Activated naive CD8-positive, alpha-beta T cell (primary cell): ENCODE measurements around the gene SIN3A.
"Not testable (repeated sequence)": the region's sequence is repeated elsewhere in the genome, so short reads cannot be mapped to it uniquely, and the experiment has no call there.

Experiments used
- H3K27ac Mint-ChIP-seq: one replicate; pipeline ENCODE4 v1.8.0; 2021; ENCODE audit warnings: mixed read lengths
- H3K27me3 Mint-ChIP-seq: one replicate; pipeline ENCODE4 v1.8.0; 2021; ENCODE audit warnings: mixed read lengths
- H3K36me3 Mint-ChIP-seq: one replicate; pipeline ENCODE4 v1.8.0; 2021; ENCODE audit warnings: mixed read lengths
- H3K4me1 Mint-ChIP-seq: one replicate; pipeline ENCODE4 v1.8.0; 2021; ENCODE audit warnings: low read depth, mixed read lengths
- H3K4me3 Mint-ChIP-seq: one replicate; pipeline ENCODE4 v1.8.0; 2021; ENCODE audit warnings: mild to moderate bottlenecking, mixed read lengths
- H3K9me3 Mint-ChIP-seq: one replicate; pipeline ENCODE4 v1.8.0; 2021; ENCODE audit warnings: low read depth, mixed read lengths

SIN3A gene

GRCh38 chr15:75348562-75349350, 102.7 kb downstream of the SIN3A start:
- Mint-ChIP-seq H3K4me3 (peak overlapping the region; percentile 63), H3K27ac (no peak overlapping the region)

GRCh38 chr15:75348034-75348561, 103.4 kb downstream of the SIN3A start:
- H3K36me3 Mint-ChIP-seq: peaks cover 2% of the 10 kb centered on the region
- H3K27me3 Mint-ChIP-seq: no peaks in the 10 kb centered on the region
- no peak overlapping the region for H3K27ac Mint-ChIP-seq
- peaks cover 4% of the 10 kb centered on the region for H3K9me3 Mint-ChIP-seq
- peak overlapping the region; percentile 85 for H3K4me3 Mint-ChIP-seq
- H3K4me1 Mint-ChIP-seq: peaks cover 26% of the 10 kb centered on the region

More at GRCh38 chr15:75348562-75349350, 102.7 kb downstream of the SIN3A start:
- Mint-ChIP-seq H3K27me3 (no peaks in the 10 kb centered on the region), H3K36me3 (peaks cover 2% of the 10 kb centered on the region), H3K4me1 (peaks cover 26% of the 10 kb centered on the region), H3K9me3 (peaks cover 4% of the 10 kb centered on the region)

GRCh38 chr15:75347222-75348033, 104.1 kb downstream of the SIN3A start:
- Mint-ChIP-seq H3K27ac (peak overlapping the region; percentile 22), H3K9me3 (peaks cover 4% of the 10 kb centered on the region), H3K4me3 (peak overlapping the region; percentile 85), H3K4me1 (peaks cover 26% of the 10 kb centered on the region), H3K27me3 (no peaks in the 10 kb centered on the region), H3K36me3 (peaks cover 2% of the 10 kb centered on the region)

GRCh38 chr15:75346796-75347221, 104.7 kb downstream of the SIN3A start, which contains the start of gene NEIL1:
Gene NEIL1 (plus strand): TSS chr15:75347039. CDS start chr15:75348906, 1,867 bp downstream.
- H3K27ac Mint-ChIP-seq: peak within 1 kb of the TSS; percentile 22
- peaks cover 26% of the 10 kb centered on the region for H3K4me1 Mint-ChIP-seq
- H3K27me3 Mint-ChIP-seq: no peaks in the 10 kb centered on the region
- peaks cover 2% of the 10 kb centered on the region for H3K36me3 Mint-ChIP-seq
- H3K9me3 Mint-ChIP-seq: peaks cover 4% of the 10 kb centered on the region
- peak within 1 kb of the TSS; percentile 85 for H3K4me3 Mint-ChIP-seq

GRCh38 chr15:75343953-75344352, 107.5 kb downstream of the SIN3A start:
- not testable (repeated sequence) for H3K9me3 Mint-ChIP-seq, H3K27ac Mint-ChIP-seq, H3K27me3 Mint-ChIP-seq, H3K4me3 Mint-ChIP-seq, H3K36me3 Mint-ChIP-seq
- H3K4me1 Mint-ChIP-seq: peaks cover 12% of the 10 kb centered on the region

GRCh38 chr15:75342221-75342620, 109.3 kb downstream of the SIN3A start:
- no peaks in the 10 kb centered on the region for H3K27me3 Mint-ChIP-seq
- no peak overlapping the region for H3K4me3 Mint-ChIP-seq
- peaks cover 3% of the 10 kb centered on the region for H3K36me3 Mint-ChIP-seq
- no peaks in the 10 kb centered on the region for H3K9me3 Mint-ChIP-seq
- H3K4me1 Mint-ChIP-seq: peaks cover 10% of the 10 kb centered on the region
- H3K27ac Mint-ChIP-seq: no peak overlapping the region

- Mint-ChIP-seq H3K27me3 (no peaks in the 10 kb centered on the region), H3K4me1 (peaks cover 19% of the 10 kb centered on the region), H3K27ac (no peak overlapping the region), H3K4me3 (no peak overlapping the region), H3K9me3 (no peaks in the 10 kb centered on the region), H3K36me3 (peaks cover 3% of the 10 kb centered on the region)
These were observed 111.8 kb downstream of the SIN3A start for GRCh38 chr15:75339531-75340240.

- Mint-ChIP-seq H3K9me3 (no peaks in the 10 kb centered on the region), H3K36me3 (peaks cover 3% of the 10 kb centered on the region), H3K27me3 (no peaks in the 10 kb centered on the region), H3K4me1 (peaks cover 19% of the 10 kb centered on the region), H3K4me3 (no peak overlapping the region), H3K27ac (peak overlapping the region; percentile 10)
These were observed 112.7 kb downstream of the SIN3A start for GRCh38 chr15:75338661-75339240.

- no peaks in the 10 kb centered on the region for H3K9me3 Mint-ChIP-seq
- peaks cover 3% of the 10 kb centered on the region for H3K36me3 Mint-ChIP-seq
- peak within 1 kb of the TSS; percentile 89 for H3K27ac Mint-ChIP-seq
- peak within 1 kb of the TSS; percentile 95 for H3K4me3 Mint-ChIP-seq
- peaks cover 19% of the 10 kb centered on the region for H3K4me1 Mint-ChIP-seq
- no peaks in the 10 kb centered on the region for H3K27me3 Mint-ChIP-seq
These were observed 115.7 kb downstream of the SIN3A start, which contains the start of gene COMMD4 for GRCh38 chr15:75335705-75336355. Gene COMMD4 (plus strand): TSS chr15:75336063. CDS start chr15:75336090, 27 bp downstream.

- Mint-ChIP-seq H3K4me3 (peak overlapping the region; percentile 95), H3K27me3 (no peaks in the 10 kb centered on the region), H3K4me1 (peaks cover 19% of the 10 kb centered on the region), H3K27ac (peak overlapping the region; percentile 89), H3K9me3 (no peaks in the 10 kb centered on the region), H3K36me3 (peaks cover 3% of the 10 kb centered on the region)
These were observed 116.2 kb downstream of the SIN3A start for GRCh38 chr15:75335313-75335704.

GRCh38 chr15:75333654-75334419, 117.7 kb downstream of the SIN3A start:
- H3K27me3 Mint-ChIP-seq, H3K27ac Mint-ChIP-seq, H3K4me3 Mint-ChIP-seq: not testable (repeated sequence)

GRCh38 chr15:75332093-75332492, 119.4 kb downstream of the SIN3A start:
- H3K4me3 Mint-ChIP-seq, H3K27ac Mint-ChIP-seq, H3K36me3 Mint-ChIP-seq, H3K9me3 Mint-ChIP-seq, H3K27me3 Mint-ChIP-seq: not testable (repeated sequence)
- peaks cover 17% of the 10 kb centered on the region for H3K4me1 Mint-ChIP-seq

More at GRCh38 chr15:75333654-75334419, 117.7 kb downstream of the SIN3A start:
- H3K36me3 Mint-ChIP-seq, H3K9me3 Mint-ChIP-seq: not testable (repeated sequence)
- peaks cover 19% of the 10 kb centered on the region for H3K4me1 Mint-ChIP-seq

- no peak overlapping the region for H3K4me3 Mint-ChIP-seq
- H3K9me3 Mint-ChIP-seq: no peaks in the 10 kb centered on the region
- H3K27ac Mint-ChIP-seq: no peak overlapping the region
- H3K36me3 Mint-ChIP-seq: no peaks in the 10 kb centered on the region
- H3K27me3 Mint-ChIP-seq: no peaks in the 10 kb centered on the region
- H3K4me1 Mint-ChIP-seq: no peaks in the 10 kb centered on the region
These were observed 121.9 kb downstream of the SIN3A start for GRCh38 chr15:75329571-75329970.
